ENCODE results near the gene IYD. TPM values are rescaled to one million over a fixed set of nuclear protein-coding genes. Genes with fewer than 3 reads are reported as not detected.

IYD gene
- total RNA-seq, 4 donors from 2014 or later = not detected

- H3K36me3 ChIP-seq = no peaks in the 10 kb centered on the region
- H3K27ac ChIP-seq (replicated peaks in 1 of 4) = no peak overlapping the region
- no peaks in the 10 kb centered on the region for H3K4me1 ChIP-seq
- intact Hi-C loops (cut with DNase I) = no loop called here
- WGBS = 88% methylated on average over 3 of the region's 3 CpGs
- no peak for DNase-seq (ENCODE audit: extremely low spot score)
- no peaks in the 10 kb centered on the region for H3K27me3 ChIP-seq
- H3K4me3 ChIP-seq = no peak overlapping the region
- no peak for TF ChIP-seq POLR2A (IDR thresholded peaks at IDR 0.05; ENCODE audit: low read depth)
- TF ChIP-seq EP300 (IDR thresholded peaks at IDR 0.05) = no peak
- no peak for TF ChIP-seq POLR2AphosphoS5 (IDR thresholded peaks at IDR 0.05)
- TF ChIP-seq CTCF (IDR thresholded peaks at IDR 0.05) = no peak
- H3K9me3 ChIP-seq = peaks cover 0 to 10% (median 0%) of the 10 kb centered on the region in 4 donors
These were observed 66.5 kb downstream of the IYD start for GRCh38 chr6:150435360-150435759.

- H3K36me3 ChIP-seq = no peaks in the 10 kb centered on the region
- no peak overlapping the region for H3K4me3 ChIP-seq
- intact Hi-C loops (cut with DNase I) = no loop called here
- H3K27ac ChIP-seq (replicated peaks in 1 of 4) = no peak overlapping the region
- H3K9me3 ChIP-seq = peaks cover 0 to 11% (median 0%) of the 10 kb centered on the region in 4 donors
- no peak for TF ChIP-seq EP300 (IDR thresholded peaks at IDR 0.05)
- no peak for TF ChIP-seq CTCF (IDR thresholded peaks at IDR 0.05)
- no peak for TF ChIP-seq POLR2AphosphoS5 (IDR thresholded peaks at IDR 0.05)
- no peak for TF ChIP-seq POLR2A (IDR thresholded peaks at IDR 0.05; ENCODE audit: low read depth)
- no peak for DNase-seq (ENCODE audit: extremely low spot score)
- no peaks in the 10 kb centered on the region for H3K4me1 ChIP-seq
- H3K27me3 ChIP-seq = no peaks in the 10 kb centered on the region
- WGBS = 79% methylated on average over 6 of the region's 10 CpGs
These were observed 67.0 kb downstream of the IYD start for GRCh38 chr6:150435832-150436231.

- Histone ChIP-seq H3K4me3 (no peak overlapping the region), H3K27ac (replicated peaks in 1 of 4) (no peak overlapping the region), H3K9me3 (peaks cover 0 to 11% (median 0%) of the 10 kb centered on the region in 4 donors), H3K4me1 (no peaks in the 10 kb centered on the region), H3K36me3 (no peaks in the 10 kb centered on the region), H3K27me3 (no peaks in the 10 kb centered on the region)
- TF ChIP-seq EP300 (IDR thresholded peaks at IDR 0.05) = no peak
- no peak for TF ChIP-seq CTCF (IDR thresholded peaks at IDR 0.05)
- no peak for TF ChIP-seq POLR2AphosphoS5 (IDR thresholded peaks at IDR 0.05)
- TF ChIP-seq POLR2A (IDR thresholded peaks at IDR 0.05; ENCODE audit: low read depth) = no peak
- intact Hi-C loops (cut with DNase I) = no loop called here
- no peak for DNase-seq (ENCODE audit: extremely low spot score)
- 98% methylated on average over 8 of the region's 8 CpGs for WGBS
These were observed 70.6 kb downstream of the IYD start for GRCh38 chr6:150439373-150439772.

- Histone ChIP-seq H3K4me1 (no peaks in the 10 kb centered on the region), H3K4me3 (no peak overlapping the region), H3K36me3 (no peaks in the 10 kb centered on the region), H3K27me3 (no peaks in the 10 kb centered on the region), H3K27ac (replicated peaks in 1 of 4) (no peak overlapping the region), H3K9me3 (peaks cover 0 to 11% (median 0%) of the 10 kb centered on the region in 4 donors)
- intact Hi-C loops (cut with DNase I) = no loop called here
- peak; percentile 55 for DNase-seq (ENCODE audit: extremely low spot score)
- WGBS = 35% methylated on average over 4 of the region's 5 CpGs
- TF ChIP-seq POLR2AphosphoS5 (IDR thresholded peaks at IDR 0.05) = no peak
- no peak for TF ChIP-seq EP300 (IDR thresholded peaks at IDR 0.05)
- no peak for TF ChIP-seq CTCF (IDR thresholded peaks at IDR 0.05)
- TF ChIP-seq POLR2A (IDR thresholded peaks at IDR 0.05; ENCODE audit: low read depth) = no peak
These were observed 74.8 kb downstream of the IYD start for GRCh38 chr6:150443621-150444020.

GRCh38 chr6:150444308-150444707 is 75.5 kb downstream of the IYD start:
- Histone ChIP-seq H3K27me3 (no peaks in the 10 kb centered on the region), H3K4me3 (no peak overlapping the region), H3K9me3 (peaks cover 0 to 11% (median 0%) of the 10 kb centered on the region in 4 donors), H3K36me3 (no peaks in the 10 kb centered on the region), H3K27ac (replicated peaks in 1 of 4) (no peak overlapping the region), H3K4me1 (no peaks in the 10 kb centered on the region)
- intact Hi-C loops (cut with DNase I) = no loop called here
- DNase-seq (ENCODE audit: extremely low spot score) = peak; percentile 68
- WGBS = 68% methylated on average over 6 of the region's 6 CpGs
- TF ChIP-seq POLR2A (IDR thresholded peaks at IDR 0.05; ENCODE audit: low read depth) (no peak), CTCF (IDR thresholded peaks at IDR 0.05) (no peak), EP300 (IDR thresholded peaks at IDR 0.05) (no peak)
